ENCODE measurements around the gene OPA3. TPM values are rescaled to one million over a fixed set of nuclear protein-coding genes. Genes with fewer than 3 reads are reported as not detected.

OPA3 gene
- total RNA-seq, 3 donors from 2014 or later, result 6.6 to 11.4 (median 7.2) TPM

GRCh38 chr19:45601115-45601514 is 16.5 kb upstream of the OPA3 start:
- no peaks in the 10 kb centered on the region for H3K4me1 ChIP-seq
- peak overlapping the region in 1 of 2 donors; percentile 68 for H3K27ac ChIP-seq
- DNase-seq (ENCODE audit: low spot score in 2 of 2), result no peak
- intact Hi-C loops (cut with DNase I; ENCODE audit: low total_unique reads), result no loop called here
- TF ChIP-seq POLR2AphosphoS5 (IDR thresholded peaks at IDR 0.05) (no peak), POLR2A (IDR thresholded peaks at IDR 0.05) (no peak), CTCF (IDR thresholded peaks at IDR 0.05) (no peak)
- H3K4me3 ChIP-seq, result peak overlapping the region; percentile 44 to 62 (median 47)
- no peaks in the 10 kb centered on the region for H3K36me3 ChIP-seq
- peaks cover 0 to 60% of the 10 kb centered on the region in 2 donors for H3K27me3 ChIP-seq
- H3K9me3 ChIP-seq, result no peaks in the 10 kb centered on the region

GRCh38 chr19:45600340-45600885 is 15.8 kb upstream of the OPA3 start:
- Histone ChIP-seq H3K27me3 (peaks cover 0 to 60% of the 10 kb centered on the region in 2 donors), H3K9me3 (no peaks in the 10 kb centered on the region), H3K36me3 (no peaks in the 10 kb centered on the region), H3K27ac (peak overlapping the region in 1 of 2 donors; percentile 68), H3K4me3 (peak overlapping the region in 2 of 3 donors; percentile 47 to 62), H3K4me1 (no peaks in the 10 kb centered on the region)
- DNase-seq (ENCODE audit: low spot score in 2 of 2), result no peak
- intact Hi-C loops (cut with DNase I; ENCODE audit: low total_unique reads), result no loop called here
- TF ChIP-seq CTCF (IDR thresholded peaks at IDR 0.05) (no peak), POLR2A (IDR thresholded peaks at IDR 0.05) (no peak), POLR2AphosphoS5 (IDR thresholded peaks at IDR 0.05) (no peak)

GRCh38 chr19:45599286-45599685 is 14.7 kb upstream of the OPA3 start:
- Histone ChIP-seq H3K27me3 (peaks cover 0 to 60% of the 10 kb centered on the region in 2 donors), H3K4me3 (peak overlapping the region in 1 of 3 donors; percentile 54), H3K9me3 (no peaks in the 10 kb centered on the region), H3K27ac (peak overlapping the region in 1 of 2 donors; percentile 13), H3K36me3 (no peaks in the 10 kb centered on the region), H3K4me1 (no peaks in the 10 kb centered on the region)
- no peak for TF ChIP-seq POLR2AphosphoS5 (IDR thresholded peaks at IDR 0.05)
- no peak for TF ChIP-seq CTCF (IDR thresholded peaks at IDR 0.05)
- no peak for TF ChIP-seq POLR2A (IDR thresholded peaks at IDR 0.05)
- intact Hi-C loops (cut with DNase I; ENCODE audit: low total_unique reads), result loop anchor here (5.0 kb wide), 1 partner anchor 43 kb away; no protein-coding TSS in a partner anchor
- no peak for DNase-seq (ENCODE audit: low spot score in 2 of 2)

GRCh38 chr19:45598267-45599001 is 13.8 kb upstream of the OPA3 start:
- intact Hi-C loops (cut with DNase I; ENCODE audit: low total_unique reads), result loop anchor here (5.0 kb wide), 1 partner anchor 44 kb away; no protein-coding TSS in a partner anchor
- Histone ChIP-seq H3K4me3 (peak overlapping the region in 1 of 3 donors; percentile 54), H3K4me1 (no peaks in the 10 kb centered on the region), H3K36me3 (no peaks in the 10 kb centered on the region), H3K27me3 (peaks cover 0 to 60% of the 10 kb centered on the region in 2 donors), H3K27ac (peak overlapping the region in 1 of 2 donors; percentile 48), H3K9me3 (no peaks in the 10 kb centered on the region)
- no peak for DNase-seq (ENCODE audit: low spot score in 2 of 2)
- no peak for TF ChIP-seq CTCF (IDR thresholded peaks at IDR 0.05)
- no peak for TF ChIP-seq POLR2A (IDR thresholded peaks at IDR 0.05)
- TF ChIP-seq POLR2AphosphoS5 (IDR thresholded peaks at IDR 0.05), result no peak
